OCI-LY7 (cell line): ENCODE results near the gene CACNA1D. TPM values are rescaled to one million over a fixed set of nuclear protein-coding genes. Genes with fewer than 3 reads are reported as not detected.

ENCODE experiments used
- BruUV-seq: library from RNA; stranded (reverse); fragments of 400-500 nt; replicated peaks from 2 replicates; lab custom pipeline; 2021; lab: Mats Ljungman, UMichigan
- CTCF ChIA-PET: fragments of 300-600 bp; sonication (Branson Sonifier 250); formaldehyde crosslinking; loops from one replicate; lab custom pipeline; 2022; ENCODE audit warnings: antibody characterized with exemption; ENCODE audit not compliant: unreplicated experiment; lab: Charles Lee
- POLR2A ChIA-PET: fragments of 300-600 bp; sonication (Branson Sonifier 250); formaldehyde crosslinking; loops from one replicate; lab custom pipeline; 2022; ENCODE audit warnings: antibody characterized with exemption; lab: Charles Lee
- DNase-seq: peaks from one replicate; pipeline ENCODE4 v3.0.0-alpha.2; 2015; ENCODE audit warnings: low spot score
- H2AFZ ChIP-seq: fragments of 200-600 bp; sonication (generic), shearing (Covaris generic); 2 replicates; pipeline ENCODE4 v1.6.1; 2014; ENCODE audit warnings: mild to moderate bottlenecking, antibody characterized with exemption, low read length, moderate library complexity
- H3K27ac ChIP-seq: fragments of 200-600 bp; sonication (generic); 2 replicates; pipeline ENCODE4 v1.5.1; 2014; ENCODE audit warnings: mixed run types, low read depth, mild to moderate bottlenecking, moderate library complexity, low read length, inconsistent platforms; ENCODE audit not compliant: poor library complexity, severe bottlenecking
- H3K36me3 ChIP-seq: fragments of 200-600 bp; sonication (generic); 2 replicates; pipeline ENCODE4 v1.6.1; 2014; ENCODE audit warnings: mild to moderate bottlenecking, antibody characterized with exemption, low read length, moderate library complexity, mixed read lengths; ENCODE audit not compliant: insufficient read depth
- H3K4me1 ChIP-seq: fragments of 200-600 bp; sonication (generic); 2 replicates; pipeline ENCODE4 v1.5.1; 2014; ENCODE audit warnings: mild to moderate bottlenecking, low read length; ENCODE audit not compliant: insufficient read depth, poor library complexity, severe bottlenecking
- H3K4me2 ChIP-seq: fragments of 200-600 bp; sonication (generic); 2 replicates; pipeline ENCODE4 v1.6.1; 2014; ENCODE audit warnings: mild to moderate bottlenecking, low read length
- H3K4me3 ChIP-seq: fragments of 200-600 bp; sonication (generic); 2 replicates; pipeline ENCODE4 v1.5.1; 2014; ENCODE audit warnings: mild to moderate bottlenecking, low read depth, low read length; ENCODE audit not compliant: poor library complexity, severe bottlenecking
- H3K79me2 ChIP-seq: fragments of 200-600 bp; sonication (generic); 2 replicates; pipeline ENCODE4 v1.6.1; 2016; ENCODE audit warnings: low read depth, mild to moderate bottlenecking, low read length, moderate library complexity, mixed read lengths; ENCODE audit not compliant: insufficient read depth
- H3K9me2 ChIP-seq: fragments of 200-600 bp; sonication (generic); 2 replicates; pipeline ENCODE4 v1.6.1; 2016; ENCODE audit warnings: mild to moderate bottlenecking, low read length, mixed read lengths; ENCODE audit not compliant: insufficient read depth
- H3K9me3 ChIP-seq: fragments of 200-600 bp; sonication (generic); 2 replicates; pipeline ENCODE4 v1.6.1; 2014; ENCODE audit warnings: mild to moderate bottlenecking, mixed run types, low read length, mixed read lengths
- H4K20me1 ChIP-seq: fragments of 200-600 bp; sonication (generic); 2 replicates; pipeline ENCODE4 v1.6.1; 2014; ENCODE audit warnings: mild to moderate bottlenecking, antibody characterized with exemption, low read length, moderate library complexity, mixed read lengths; ENCODE audit not compliant: insufficient read depth
- CTCF ChIP-seq: fragments of 200-600 bp; sonication (generic); conservative IDR thresholded peaks from 2 replicates; pipeline ENCODE4 v1.5.1; 2014; ENCODE audit warnings: mild to moderate bottlenecking, antibody characterized with exemption, low read length, moderate library complexity, mixed read lengths
- EZH2phosphoT487 ChIP-seq: fragments of 200-600 bp; sonication (generic); IDR thresholded peaks from 2 replicates; pipeline ENCODE4 v1.6.1; 2018; ENCODE audit warnings: low read depth, borderline replicate concordance, mild to moderate bottlenecking, mixed run types, antibody characterized with exemption, low read length, moderate library complexity, mixed read lengths
- intact Hi-C: fragments of 100-400 bp; cut with micrococcal nuclease; formaldehyde crosslinking; loops from one replicate; pipeline ENCODE4 v1.10.0; 2022; ENCODE audit not compliant: unreplicated experiment
- total RNA-seq, 2 experiments: library from RNA; depleted of rRNA in 1 of 2; stranded (reverse); fragments of >200 nt in 1 of 2; shearing (Covaris generic) in 1 of 2; gene quantifications; 2 replicates each; pipeline ENCODE4 v1.2.3, GENCODE V29; 2014 to 2022

The CACNA1D gene
- total RNA-seq, 2 experiments from 2014 or later: 0.42 TPM; not detected in 1

- CTCF ChIA-PET: no interaction called here
- intact Hi-C loops: no loop called here
- no peaks in the 10 kb centered on the region for H3K9me3 ChIP-seq
- H3K4me3 ChIP-seq: peak within 1 kb of the TSS; percentile 54
- no peaks in the 10 kb centered on the region for H3K79me2 ChIP-seq
- H3K4me2 ChIP-seq: peak within 1 kb of the TSS; percentile 60
- no TSS peak for BruUV-seq
- no peaks in the 10 kb centered on the region for H4K20me1 ChIP-seq
- H2AFZ ChIP-seq: no peak within 1 kb of the TSS; the same call in 1 of the 2 replicates
- POLR2A ChIA-PET: interaction anchor here (0.6 to 1.4 kb wide), 5 partner anchors 7 to 58 kb away, joined by 3 read pairs; no protein-coding TSS in a partner anchor
- no peak within 1 kb of the TSS for H3K27ac ChIP-seq
- TF ChIP-seq CTCF (no peak), EZH2phosphoT487 (no peak)
- no peaks in the 10 kb centered on the region for H3K36me3 ChIP-seq
- peaks cover 15% of the 10 kb centered on the region for H3K4me1 ChIP-seq
- no peaks in the 10 kb centered on the region for H3K9me2 ChIP-seq
- DNase-seq: peak; percentile 12
Measured at GRCh38 chr3:53846134-53846850, 351.9 kb downstream of the CACNA1D start, which contains the start of the genes CHDH and IL17RB. Gene CHDH (minus strand): TSS chr3:53846419. CDS start chr3:53824008, 22,411 bp downstream. Gene IL17RB (plus strand): TSS chr3:53846568. CDS start chr3:53846589, 21 bp downstream.

GRCh38 chr3:53846851-53847155 lies 352.4 kb downstream of the CACNA1D start:
- H4K20me1 ChIP-seq: no peaks in the 10 kb centered on the region
- H3K9me2 ChIP-seq: no peaks in the 10 kb centered on the region
- H2AFZ ChIP-seq: no peak overlapping the region
- DNase-seq: no peak
- H3K4me3 ChIP-seq: no peak overlapping the region
- ChIA-PET CTCF (no interaction called here), POLR2A (interaction anchor here (0.8 to 0.9 kb wide), 3 partner anchors 16 to 58 kb away, joined by 3 read pairs; no protein-coding TSS in a partner anchor)
- H3K4me1 ChIP-seq: peaks cover 15% of the 10 kb centered on the region
- no peaks in the 10 kb centered on the region for H3K79me2 ChIP-seq
- H3K9me3 ChIP-seq: no peaks in the 10 kb centered on the region
- no peaks in the 10 kb centered on the region for H3K36me3 ChIP-seq
- BruUV-seq: no TSS peak
- H3K4me2 ChIP-seq: no peak overlapping the region; the same call in 1 of the 2 replicates
- TF ChIP-seq CTCF (no peak), EZH2phosphoT487 (no peak)
- intact Hi-C loops: no loop called here
- H3K27ac ChIP-seq: no peak overlapping the region

GRCh38 chr3:53849916-53850315 lies 355.5 kb downstream of the CACNA1D start:
- no peaks in the 10 kb centered on the region for H3K9me2 ChIP-seq
- H2AFZ ChIP-seq: no peak overlapping the region
- no peaks in the 10 kb centered on the region for H3K4me1 ChIP-seq
- DNase-seq: no peak
- H3K27ac ChIP-seq: no peak overlapping the region
- TF ChIP-seq CTCF (no peak), EZH2phosphoT487 (no peak)
- no peak overlapping the region for H3K4me3 ChIP-seq
- H3K79me2 ChIP-seq: no peaks in the 10 kb centered on the region
- ChIA-PET CTCF (no interaction called here), POLR2A (no interaction called here)
- no peaks in the 10 kb centered on the region for H4K20me1 ChIP-seq
- no TSS peak for BruUV-seq
- intact Hi-C loops: no loop called here
- H3K9me3 ChIP-seq: no peaks in the 10 kb centered on the region
- H3K36me3 ChIP-seq: no peaks in the 10 kb centered on the region
- H3K4me2 ChIP-seq: no peak overlapping the region
